WTC11 (cell line): ENCODE data around the gene HMGXB4. TPM values are rescaled to one million over a fixed set of nuclear protein-coding genes. Genes with fewer than 3 reads are reported as not detected.

Experiments used
- ATAC-seq: fragments of 200-7000 bp; cut with Tn5 transposase; 2 replicates; pipeline ENCODE4 v1.10.0; 2021; ENCODE audit warnings: mild to moderate bottlenecking, moderate library complexity
- CTCF ChIA-PET: fragments of 300-600 bp; sonication (Branson Sonifier 250); formaldehyde crosslinking; loops from one replicate; lab custom pipeline; 2021; ENCODE audit warnings: antibody characterized with exemption; lab: Charles Lee
- POLR2A ChIA-PET: fragments of 350-600 bp; sonication (Branson Sonifier 250); formaldehyde crosslinking; loops from one replicate; lab custom pipeline; 2021; ENCODE audit warnings: antibody characterized with exemption; lab: Charles Lee
- DNase-seq: peaks from one replicate; pipeline ENCODE4 v3.0.0; 2021; ENCODE audit warnings: low spot score
- H3K27ac Mint-ChIP-seq: 2 replicates; pipeline ENCODE4 v1.8.0; 2021; ENCODE audit warnings: mixed read lengths
- H3K27me3 Mint-ChIP-seq: 2 replicates; pipeline ENCODE4 v1.8.0; 2021; ENCODE audit warnings: low read depth, mild to moderate bottlenecking, moderate library complexity, mixed read lengths
- H3K36me3 Mint-ChIP-seq: 2 replicates; pipeline ENCODE4 v1.8.0; 2021; ENCODE audit warnings: mixed read lengths
- H3K4me1 Mint-ChIP-seq: 2 replicates; pipeline ENCODE4 v1.8.0; 2022; ENCODE audit warnings: mixed read lengths
- H3K4me3 Mint-ChIP-seq: 2 replicates; pipeline ENCODE4 v1.8.0; 2021; ENCODE audit warnings: mild to moderate bottlenecking, moderate library complexity, mixed read lengths
- H3K9me3 Mint-ChIP-seq: 2 replicates; pipeline ENCODE4 v1.8.0; 2021; ENCODE audit warnings: mixed read lengths
- CDX4 ChIP-seq: fragments of 250-450 bp; sonication (Bioruptor Pico); IDR thresholded peaks from 2 replicates; pipeline ENCODE4 v1.9.0; 2021; ENCODE audit warnings: moderate library complexity, mild to moderate bottlenecking, inconsistent platforms, borderline replicate concordance
- CREM ChIP-seq: sonication (generic); formaldehyde crosslinking; IDR thresholded peaks from 2 replicates; pipeline ENCODE4 v1.8.1; 2022; ENCODE audit warnings: mild to moderate bottlenecking, missing genetic modification reagents, moderate library complexity
- E2F4 ChIP-seq: sonication (generic); formaldehyde crosslinking; IDR thresholded peaks from 2 replicates; pipeline ENCODE4 v1.8.1; 2022; ENCODE audit warnings: low read depth, mild to moderate bottlenecking, moderate library complexity, missing genetic modification reagents, borderline replicate concordance
- ETV6 ChIP-seq: sonication (generic); formaldehyde crosslinking; IDR thresholded peaks from 2 replicates; pipeline ENCODE4 v1.8.1; 2022; ENCODE audit warnings: mild to moderate bottlenecking, missing genetic modification reagents
- FOXK1 ChIP-seq: sonication (generic); formaldehyde crosslinking; IDR thresholded peaks from 2 replicates; pipeline ENCODE4 v1.8.0; 2022; ENCODE audit warnings: mild to moderate bottlenecking, moderate library complexity, missing genetic modification reagents
- GABPB1 ChIP-seq: sonication (generic); formaldehyde crosslinking; IDR thresholded peaks from 2 replicates; pipeline ENCODE4 v1.8.1; 2023; ENCODE audit warnings: mild to moderate bottlenecking, missing genetic modification reagents
- JAZF1 ChIP-seq: fragments of 250-450 bp; sonication (Bioruptor Pico); IDR thresholded peaks from 2 replicates; pipeline ENCODE4 v1.9.0; 2021; ENCODE audit warnings: moderate library complexity, mild to moderate bottlenecking, inconsistent platforms
- KAT7 ChIP-seq: sonication (generic); formaldehyde crosslinking; IDR thresholded peaks from 2 replicates; pipeline ENCODE4 v1.8.1; 2023; ENCODE audit warnings: missing genetic modification reagents, mild to moderate bottlenecking, borderline replicate concordance
- MYBL2 ChIP-seq: sonication (generic); formaldehyde crosslinking; IDR thresholded peaks from 2 replicates; pipeline ENCODE4 v1.8.1; 2023; ENCODE audit warnings: mild to moderate bottlenecking, moderate library complexity, missing genetic modification reagents
- NR2C2 ChIP-seq: sonication (generic); formaldehyde crosslinking; IDR thresholded peaks from 2 replicates; pipeline ENCODE4 v1.8.0; 2022; ENCODE audit warnings: mild to moderate bottlenecking, missing genetic modification reagents
- PRRX2 ChIP-seq: fragments of 250-450 bp; sonication (Bioruptor Pico); IDR thresholded peaks from 2 replicates; pipeline ENCODE4 v1.8.0; 2021; ENCODE audit warnings: mild to moderate bottlenecking
- ZNF121 ChIP-seq: sonication (generic); formaldehyde crosslinking; IDR thresholded peaks from 2 replicates; pipeline ENCODE4 v1.8.0; 2023; ENCODE audit warnings: missing genetic modification reagents
- ZNF138 ChIP-seq: sonication (generic); formaldehyde crosslinking; conservative IDR thresholded peaks from 2 replicates; pipeline ENCODE4 v1.8.1; 2022; ENCODE audit warnings: mild to moderate bottlenecking, moderate library complexity, missing genetic modification reagents
- total RNA-seq: library from RNA; stranded (reverse); gene quantifications from 3 replicates; pipeline ENCODE4 v1.2.3, GENCODE V29; 2021
- TF ChIP-seq, protein P1 (sequence below): sonication (generic); formaldehyde crosslinking; IDR thresholded peaks from 2 replicates; pipeline ENCODE4 v1.8.1; 2023; ENCODE audit warnings: mild to moderate bottlenecking, missing genetic modification reagents, moderate library complexity
- TF ChIP-seq, protein P2 (sequence below): sonication (generic); formaldehyde crosslinking; IDR thresholded peaks from 2 replicates; pipeline ENCODE4 v1.8.0; 2022; ENCODE audit warnings: missing genetic modification reagents
- TF ChIP-seq, protein P3 (sequence below): sonication (generic); formaldehyde crosslinking; IDR thresholded peaks from 2 replicates; pipeline ENCODE4 v1.8.1; 2022; ENCODE audit warnings: mild to moderate bottlenecking, missing genetic modification reagents, moderate library complexity, borderline replicate concordance
- TF ChIP-seq, protein P4 (sequence below): sonication (generic); formaldehyde crosslinking; IDR thresholded peaks from 2 replicates; pipeline ENCODE4 v1.8.1; 2023; ENCODE audit warnings: mild to moderate bottlenecking, missing genetic modification reagents

The HMGXB4 gene
- total RNA-seq, 1 experiment from 2014 or later = 42.1 TPM

DNA sequence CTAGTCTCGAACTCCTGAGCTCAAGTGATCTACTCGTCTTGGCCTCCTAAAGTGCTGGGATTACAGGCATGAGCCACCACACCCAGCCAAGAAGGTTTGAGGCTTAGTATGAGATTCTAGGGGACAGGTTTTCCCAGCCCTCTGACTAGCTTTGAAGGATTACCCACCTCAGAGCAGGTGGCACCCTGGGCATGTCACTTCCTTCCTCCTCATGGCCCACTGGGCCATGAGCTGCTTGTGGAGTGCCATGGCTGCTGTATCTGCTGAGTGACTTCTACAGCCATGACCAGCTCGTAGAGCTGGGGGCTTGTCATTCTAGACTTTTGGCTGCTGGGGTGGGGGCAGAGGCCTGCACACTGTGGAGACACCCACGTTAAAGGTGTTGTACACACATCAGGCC lies 67.5 kb downstream of the HMGXB4 start (continued):
- TF ChIP-seq E2F4 (CRISPR knock-in tag) (no peak), ZNF138 (CRISPR knock-in tag) (no peak)
- TF ChIP-seq, protein P1, sequence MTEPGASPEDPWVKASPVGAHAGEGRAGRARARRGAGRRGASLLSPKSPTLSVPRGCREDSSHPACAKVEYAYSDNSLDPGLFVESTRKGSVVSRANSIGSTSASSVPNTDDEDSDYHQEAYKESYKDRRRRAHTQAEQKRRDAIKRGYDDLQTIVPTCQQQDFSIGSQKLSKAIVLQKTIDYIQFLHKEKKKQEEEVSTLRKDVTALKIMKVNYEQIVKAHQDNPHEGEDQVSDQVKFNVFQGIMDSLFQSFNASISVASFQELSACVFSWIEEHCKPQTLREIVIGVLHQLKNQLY = no peak
- TF ChIP-seq, all 79 proteins: peak for 0

GRCh38 chr22:35325209-35325608 lies 67.9 kb downstream of the HMGXB4 start:
- H3K36me3 Mint-ChIP-seq = peaks cover 24% of the 10 kb centered on the region
- no peak overlapping the region for H3K4me3 Mint-ChIP-seq
- TF ChIP-seq, protein P2, sequence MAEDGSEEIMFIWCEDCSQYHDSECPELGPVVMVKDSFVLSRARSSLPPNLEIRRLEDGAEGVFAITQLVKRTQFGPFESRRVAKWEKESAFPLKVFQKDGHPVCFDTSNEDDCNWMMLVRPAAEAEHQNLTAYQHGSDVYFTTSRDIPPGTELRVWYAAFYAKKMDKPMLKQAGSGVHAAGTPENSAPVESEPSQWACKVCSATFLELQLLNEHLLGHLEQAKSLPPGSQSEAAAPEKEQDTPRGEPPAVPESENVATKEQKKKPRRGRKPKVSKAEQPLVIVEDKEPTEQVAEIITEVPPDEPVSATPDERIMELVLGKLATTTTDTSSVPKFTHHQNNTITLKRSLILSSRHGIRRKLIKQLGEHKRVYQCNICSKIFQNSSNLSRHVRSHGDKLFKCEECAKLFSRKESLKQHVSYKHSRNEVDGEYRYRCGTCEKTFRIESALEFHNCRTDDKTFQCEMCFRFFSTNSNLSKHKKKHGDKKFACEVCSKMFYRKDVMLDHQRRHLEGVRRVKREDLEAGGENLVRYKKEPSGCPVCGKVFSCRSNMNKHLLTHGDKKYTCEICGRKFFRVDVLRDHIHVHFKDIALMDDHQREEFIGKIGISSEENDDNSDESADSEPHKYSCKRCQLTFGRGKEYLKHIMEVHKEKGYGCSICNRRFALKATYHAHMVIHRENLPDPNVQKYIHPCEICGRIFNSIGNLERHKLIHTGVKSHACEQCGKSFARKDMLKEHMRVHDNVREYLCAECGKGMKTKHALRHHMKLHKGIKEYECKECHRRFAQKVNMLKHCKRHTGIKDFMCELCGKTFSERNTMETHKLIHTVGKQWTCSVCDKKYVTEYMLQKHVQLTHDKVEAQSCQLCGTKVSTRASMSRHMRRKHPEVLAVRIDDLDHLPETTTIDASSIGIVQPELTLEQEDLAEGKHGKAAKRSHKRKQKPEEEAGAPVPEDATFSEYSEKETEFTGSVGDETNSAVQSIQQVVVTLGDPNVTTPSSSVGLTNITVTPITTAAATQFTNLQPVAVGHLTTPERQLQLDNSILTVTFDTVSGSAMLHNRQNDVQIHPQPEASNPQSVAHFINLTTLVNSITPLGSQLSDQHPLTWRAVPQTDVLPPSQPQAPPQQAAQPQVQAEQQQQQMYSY = no peak
- no peak for TF ChIP-seq CREM
- TF ChIP-seq FOXK1 (CRISPR knock-in tag) = no peak
- no peak for TF ChIP-seq GABPB1 (CRISPR knock-in tag)
- no peak for TF ChIP-seq NR2C2 (CRISPR knock-in tag)
- no peak for TF ChIP-seq CDX4 (CRISPR knock-in tag)
- TF ChIP-seq, protein P3, sequence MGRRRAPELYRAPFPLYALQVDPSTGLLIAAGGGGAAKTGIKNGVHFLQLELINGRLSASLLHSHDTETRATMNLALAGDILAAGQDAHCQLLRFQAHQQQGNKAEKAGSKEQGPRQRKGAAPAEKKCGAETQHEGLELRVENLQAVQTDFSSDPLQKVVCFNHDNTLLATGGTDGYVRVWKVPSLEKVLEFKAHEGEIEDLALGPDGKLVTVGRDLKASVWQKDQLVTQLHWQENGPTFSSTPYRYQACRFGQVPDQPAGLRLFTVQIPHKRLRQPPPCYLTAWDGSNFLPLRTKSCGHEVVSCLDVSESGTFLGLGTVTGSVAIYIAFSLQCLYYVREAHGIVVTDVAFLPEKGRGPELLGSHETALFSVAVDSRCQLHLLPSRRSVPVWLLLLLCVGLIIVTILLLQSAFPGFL = no peak
- no peak for TF ChIP-seq ZNF121 (CRISPR knock-in tag)
- TF ChIP-seq, protein P4, sequence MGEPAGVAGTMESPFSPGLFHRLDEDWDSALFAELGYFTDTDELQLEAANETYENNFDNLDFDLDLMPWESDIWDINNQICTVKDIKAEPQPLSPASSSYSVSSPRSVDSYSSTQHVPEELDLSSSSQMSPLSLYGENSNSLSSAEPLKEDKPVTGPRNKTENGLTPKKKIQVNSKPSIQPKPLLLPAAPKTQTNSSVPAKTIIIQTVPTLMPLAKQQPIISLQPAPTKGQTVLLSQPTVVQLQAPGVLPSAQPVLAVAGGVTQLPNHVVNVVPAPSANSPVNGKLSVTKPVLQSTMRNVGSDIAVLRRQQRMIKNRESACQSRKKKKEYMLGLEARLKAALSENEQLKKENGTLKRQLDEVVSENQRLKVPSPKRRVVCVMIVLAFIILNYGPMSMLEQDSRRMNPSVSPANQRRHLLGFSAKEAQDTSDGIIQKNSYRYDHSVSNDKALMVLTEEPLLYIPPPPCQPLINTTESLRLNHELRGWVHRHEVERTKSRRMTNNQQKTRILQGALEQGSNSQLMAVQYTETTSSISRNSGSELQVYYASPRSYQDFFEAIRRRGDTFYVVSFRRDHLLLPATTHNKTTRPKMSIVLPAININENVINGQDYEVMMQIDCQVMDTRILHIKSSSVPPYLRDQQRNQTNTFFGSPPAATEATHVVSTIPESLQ (CRISPR knock-in tag) = no peak
- no peak for TF ChIP-seq JAZF1
- TF ChIP-seq MYBL2 (CRISPR knock-in tag) = no peak
- no peak for TF ChIP-seq KAT7
- no peak for TF ChIP-seq ETV6
- no peak for TF ChIP-seq PRRX2 (CRISPR knock-in tag)
- TF ChIP-seq, all 79 proteins: peak for 0
- Mint-ChIP-seq H3K4me1 (no peaks in the 10 kb centered on the region), H3K9me3 (no peaks in the 10 kb centered on the region), H3K27ac (no peak overlapping the region), H3K27me3 (no peaks in the 10 kb centered on the region)
- DNase-seq (no peak), ATAC-seq (no peak)
- ChIA-PET CTCF (interaction anchor here (1.2 to 1.5 kb wide), 2 partner anchors 26 to 94 kb away, joined by 5 to 9 read pairs; no protein-coding TSS in a partner anchor), POLR2A (no interaction called here)
